ENCODE results near the gene FEN1. TPM values are rescaled to one million over a fixed set of nuclear protein-coding genes. Genes with fewer than 3 reads are reported as not detected.
A peak's percentile ranks its signal among the peaks of the same experiment; 100 is the strongest.

The FEN1 gene
- total and polyA plus RNA-seq, 2 of the 8 experiments (the other 6 are each of a cell fraction or from before 2014, with no cell fraction given), result 52.6 to 86.1 TPM

- no peak for TF ChIP-seq FOSL1 (IDR thresholded peaks at IDR 0.05; ENCODE audit: insufficient read depth, low read depth, low read length)
- no peak for TF ChIP-seq SUZ12 (IDR thresholded peaks at IDR 0.05; ENCODE audit: low read length)
- peak in 1 of 3 experiments; percentile 4; a peak in 1 of 4 replicates for TF ChIP-seq CTCF (IDR thresholded peaks at IDR 0.05; ENCODE audit: control extremely low read depth in 1 of 3, insufficient read depth in 1 of 3, low read depth in 1 of 3, low read length in 3 of 3)
- TF ChIP-seq, protein P1, sequence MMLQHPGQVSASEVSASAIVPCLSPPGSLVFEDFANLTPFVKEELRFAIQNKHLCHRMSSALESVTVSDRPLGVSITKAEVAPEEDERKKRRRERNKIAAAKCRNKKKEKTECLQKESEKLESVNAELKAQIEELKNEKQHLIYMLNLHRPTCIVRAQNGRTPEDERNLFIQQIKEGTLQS (IDR thresholded peaks at IDR 0.05; ENCODE audit: insufficient read depth, low read depth, low read length), result peak; percentile 82
- TF ChIP-seq NANOG (IDR thresholded peaks at IDR 0.05; ENCODE audit: insufficient read depth, low read depth, low read length, poor library complexity, severe bottlenecking), result no peak
- peak; percentile 77 for TF ChIP-seq YY1 (IDR thresholded peaks at IDR 0.05; ENCODE audit: low read depth, low read length)
- TF ChIP-seq SIX5 (IDR thresholded peaks at IDR 0.05; ENCODE audit: low read depth, low read length), result peak; percentile 57
- TF ChIP-seq MAX (IDR thresholded peaks at IDR 0.05), result peak; percentile 87
- TF ChIP-seq GABPA (IDR thresholded peaks at IDR 0.05; ENCODE audit: borderline replicate concordance, insufficient read depth, low read length), result peak; percentile 95
- peak in 1 of 2 experiments; percentile 58; a peak in 3 of 4 replicates for TF ChIP-seq SIN3A (conservative IDR thresholded peaks at IDR 0.05 in 1 of 2, IDR thresholded peaks at IDR 0.05 in 1 of 2; ENCODE audit: low read depth in 1 of 2, low read length in 2 of 2)
- TF ChIP-seq TAF1 (IDR thresholded peaks at IDR 0.05; ENCODE audit: low read depth, low read length), result peak; percentile 87
- TF ChIP-seq POLR2A (IDR thresholded peaks at IDR 0.05; ENCODE audit: control extremely low read depth in 1 of 2, low read depth in 2 of 2, low read length in 2 of 2), result peak; percentile 57 to 82
- peak; percentile 43 for TF ChIP-seq ASH2L (IDR thresholded peaks at IDR 0.05; ENCODE audit: low read length)
- TF ChIP-seq ZNF274 (IDR thresholded peaks at IDR 0.05; ENCODE audit: borderline replicate concordance, extremely low read depth, low read length), result no peak
- TF ChIP-seq RAD21 (IDR thresholded peaks at IDR 0.05 in 1 of 2, conservative IDR thresholded peaks at IDR 0.05 in 1 of 2; ENCODE audit: low read depth in 2 of 2, low read length in 2 of 2), result no peak
- no peak for TF ChIP-seq HDAC6 (IDR thresholded peaks at IDR 0.05; ENCODE audit: low read depth, low read length)
- TF ChIP-seq RXRA (IDR thresholded peaks at IDR 0.05; ENCODE audit: insufficient read depth, low read depth, low read length), result no peak
- peak; percentile 96 for TF ChIP-seq USF2 (IDR thresholded peaks at IDR 0.05; ENCODE audit: low read length)
Measured at GRCh38 chr11:61792310-61793082, at the start of gene FEN1, which contains the start of gene TMEM258 (continued).
